ENCODE results near the gene CACNB4.

CACNB4 gene

GRCh38 chr2:152098496-152099366 is at the start of gene CACNB4:
CACNB4 (minus strand) TSS chr2:152099044.
- TF ChIP-seq YY1 (IDR thresholded peaks at IDR 0.05; ENCODE audit: insufficient read depth, insufficient read length) (no peak), ZNF274 (IDR thresholded peaks at IDR 0.05; ENCODE audit: low read depth, low read length) (no peak), SUZ12 (IDR thresholded peaks at IDR 0.05; ENCODE audit: extremely low read depth, insufficient read depth, insufficient read length) (peak; percentile 72)
- no peaks in the 10 kb centered on the region for H3K36me3 ChIP-seq (ENCODE audit: insufficient read depth, insufficient read length, low read length)
- H3K27me3 ChIP-seq (ENCODE audit: insufficient read depth, insufficient read length), result peaks cover 72% of the 10 kb centered on the region
- no peaks in the 10 kb centered on the region for H3K4me1 ChIP-seq (ENCODE audit: insufficient read depth, insufficient read length)
- H3K9me3 ChIP-seq (ENCODE audit: insufficient read depth, low read length), result no peaks in the 10 kb centered on the region
- H3K4me3 ChIP-seq (ENCODE audit: insufficient read length, low read depth), result peak within 1 kb of the TSS; percentile 67
- DNase-seq (ENCODE audit: low read depth, low spot score), result no peak
- H3K9ac ChIP-seq (ENCODE audit: insufficient read length, low read depth), result peak within 1 kb of the TSS; percentile 79

- DNase-seq (ENCODE audit: low read depth, low spot score), result no peak
- peaks cover 17% of the 10 kb centered on the region for H3K36me3 ChIP-seq (ENCODE audit: insufficient read depth, insufficient read length, low read length)
- no peaks in the 10 kb centered on the region for H3K27me3 ChIP-seq (ENCODE audit: insufficient read depth, insufficient read length)
- H3K4me1 ChIP-seq (ENCODE audit: insufficient read depth, insufficient read length), result no peaks in the 10 kb centered on the region
- TF ChIP-seq YY1 (IDR thresholded peaks at IDR 0.05; ENCODE audit: insufficient read depth, insufficient read length) (no peak), SUZ12 (IDR thresholded peaks at IDR 0.05; ENCODE audit: extremely low read depth, insufficient read depth, insufficient read length) (no peak), ZNF274 (IDR thresholded peaks at IDR 0.05; ENCODE audit: low read depth, low read length) (no peak)
- H3K9me3 ChIP-seq (ENCODE audit: insufficient read depth, low read length), result no peaks in the 10 kb centered on the region
- H3K4me3 ChIP-seq (ENCODE audit: insufficient read length, low read depth), result no peak overlapping the region
- H3K9ac ChIP-seq (ENCODE audit: insufficient read length, low read depth), result no peak overlapping the region
Observed at GRCh38 chr2:152134488-152135280, 35.8 kb upstream of the CACNB4 start.

- Histone ChIP-seq H3K9ac (ENCODE audit: insufficient read length, low read depth) (no peak overlapping the region), H3K4me1 (ENCODE audit: insufficient read depth, insufficient read length) (no peaks in the 10 kb centered on the region), H3K4me3 (ENCODE audit: insufficient read length, low read depth) (no peak overlapping the region), H3K36me3 (ENCODE audit: insufficient read depth, insufficient read length, low read length) (peaks cover 12% of the 10 kb centered on the region), H3K27me3 (ENCODE audit: insufficient read depth, insufficient read length) (no peaks in the 10 kb centered on the region), H3K9me3 (ENCODE audit: insufficient read depth, low read length) (no peaks in the 10 kb centered on the region)
- no peak for DNase-seq (ENCODE audit: low read depth, low spot score)
- no peak for TF ChIP-seq ZNF274 (IDR thresholded peaks at IDR 0.05; ENCODE audit: low read depth, low read length)
- no peak for TF ChIP-seq SUZ12 (IDR thresholded peaks at IDR 0.05; ENCODE audit: extremely low read depth, insufficient read depth, insufficient read length)
- no peak for TF ChIP-seq YY1 (IDR thresholded peaks at IDR 0.05; ENCODE audit: insufficient read depth, insufficient read length)
Observed at GRCh38 chr2:152132306-152132705, 33.5 kb upstream of the CACNB4 start.

- H3K4me1 ChIP-seq (ENCODE audit: insufficient read depth, insufficient read length), result no peaks in the 10 kb centered on the region
- H3K36me3 ChIP-seq (ENCODE audit: insufficient read depth, insufficient read length, low read length), result peaks cover 25% of the 10 kb centered on the region
- no peak overlapping the region for H3K9ac ChIP-seq (ENCODE audit: insufficient read length, low read depth)
- H3K27me3 ChIP-seq (ENCODE audit: insufficient read depth, insufficient read length), result no peaks in the 10 kb centered on the region
- no peak for DNase-seq (ENCODE audit: low read depth, low spot score)
- H3K4me3 ChIP-seq (ENCODE audit: insufficient read length, low read depth), result no peak overlapping the region
- TF ChIP-seq SUZ12 (IDR thresholded peaks at IDR 0.05; ENCODE audit: extremely low read depth, insufficient read depth, insufficient read length) (no peak), YY1 (IDR thresholded peaks at IDR 0.05; ENCODE audit: insufficient read depth, insufficient read length) (no peak), ZNF274 (IDR thresholded peaks at IDR 0.05; ENCODE audit: low read depth, low read length) (no peak)
- H3K9me3 ChIP-seq (ENCODE audit: insufficient read depth, low read length), result peaks cover 4% of the 10 kb centered on the region; the same call in 1 of the 2 replicates
Observed at GRCh38 chr2:152127628-152128027, 28.8 kb upstream of the CACNB4 start.

GRCh38 chr2:152126664-152127063 is 27.8 kb upstream of the CACNB4 start:
- Histone ChIP-seq H3K4me1 (ENCODE audit: insufficient read depth, insufficient read length) (no peaks in the 10 kb centered on the region), H3K27me3 (ENCODE audit: insufficient read depth, insufficient read length) (no peaks in the 10 kb centered on the region), H3K9ac (ENCODE audit: insufficient read length, low read depth) (no peak overlapping the region), H3K9me3 (ENCODE audit: insufficient read depth, low read length) (peaks cover 4% of the 10 kb centered on the region; the same call in 1 of the 2 replicates), H3K4me3 (ENCODE audit: insufficient read length, low read depth) (no peak overlapping the region), H3K36me3 (ENCODE audit: insufficient read depth, insufficient read length, low read length) (peaks cover 30% of the 10 kb centered on the region)
- no peak for TF ChIP-seq YY1 (IDR thresholded peaks at IDR 0.05; ENCODE audit: insufficient read depth, insufficient read length)
- no peak for TF ChIP-seq SUZ12 (IDR thresholded peaks at IDR 0.05; ENCODE audit: extremely low read depth, insufficient read depth, insufficient read length)
- TF ChIP-seq ZNF274 (IDR thresholded peaks at IDR 0.05; ENCODE audit: low read depth, low read length), result no peak
- no peak for DNase-seq (ENCODE audit: low read depth, low spot score)

- H3K9me3 ChIP-seq (ENCODE audit: insufficient read depth, low read length), result peaks cover 4% of the 10 kb centered on the region; the same call in 1 of the 2 replicates
- no peak overlapping the region for H3K9ac ChIP-seq (ENCODE audit: insufficient read length, low read depth)
Observed at GRCh38 chr2:152122161-152122560, 23.3 kb upstream of the CACNB4 start.

GRCh38 chr2:152120430-152120829 is 21.6 kb upstream of the CACNB4 start:
- Histone ChIP-seq H3K36me3 (ENCODE audit: insufficient read depth, insufficient read length, low read length) (peaks cover 18% of the 10 kb centered on the region), H3K4me1 (ENCODE audit: insufficient read depth, insufficient read length) (no peaks in the 10 kb centered on the region)
- no peak for DNase-seq (ENCODE audit: low read depth, low spot score)

More at GRCh38 chr2:152122161-152122560, 23.3 kb upstream of the CACNB4 start:
- no peak for DNase-seq (ENCODE audit: low read depth, low spot score)
- no peak for TF ChIP-seq ZNF274 (IDR thresholded peaks at IDR 0.05; ENCODE audit: low read depth, low read length)
- no peak for TF ChIP-seq YY1 (IDR thresholded peaks at IDR 0.05; ENCODE audit: insufficient read depth, insufficient read length)
- TF ChIP-seq SUZ12 (IDR thresholded peaks at IDR 0.05; ENCODE audit: extremely low read depth, insufficient read depth, insufficient read length), result no peak
- no peaks in the 10 kb centered on the region for H3K4me1 ChIP-seq (ENCODE audit: insufficient read depth, insufficient read length)
- no peak overlapping the region for H3K4me3 ChIP-seq (ENCODE audit: insufficient read length, low read depth)
- H3K36me3 ChIP-seq (ENCODE audit: insufficient read depth, insufficient read length, low read length), result peaks cover 22% of the 10 kb centered on the region
- H3K27me3 ChIP-seq (ENCODE audit: insufficient read depth, insufficient read length), result no peaks in the 10 kb centered on the region

More at GRCh38 chr2:152120430-152120829, 21.6 kb upstream of the CACNB4 start:
- Histone ChIP-seq H3K27me3 (ENCODE audit: insufficient read depth, insufficient read length) (no peaks in the 10 kb centered on the region), H3K9ac (ENCODE audit: insufficient read length, low read depth) (no peak overlapping the region), H3K4me3 (ENCODE audit: insufficient read length, low read depth) (no peak overlapping the region), H3K9me3 (ENCODE audit: insufficient read depth, low read length) (no peaks in the 10 kb centered on the region)
- no peak for TF ChIP-seq ZNF274 (IDR thresholded peaks at IDR 0.05; ENCODE audit: low read depth, low read length)
- no peak for TF ChIP-seq YY1 (IDR thresholded peaks at IDR 0.05; ENCODE audit: insufficient read depth, insufficient read length)
- no peak for TF ChIP-seq SUZ12 (IDR thresholded peaks at IDR 0.05; ENCODE audit: extremely low read depth, insufficient read depth, insufficient read length)
